HEK293T (cell line): Measurements from ENCODE around the gene TBC1D22A.
"Not testable (repeated sequence)": the region's sequence is repeated elsewhere in the genome, so short reads cannot be mapped to it uniquely, and the experiment has no call there.

ENCODE experiments used
- CTCF ChIA-PET: fragments of 350-600 bp; formaldehyde crosslinking; extraction: SDS; loops from one replicate; lab custom pipeline; 2021; ENCODE audit warnings: antibody characterized with exemption, inconsistent platforms; lab: Yijun Ruan, JAX
- POLR2A ChIA-PET: fragments of 350-600 bp; formaldehyde crosslinking; extraction: SDS; loops from one replicate; lab custom pipeline; 2020; ENCODE audit warnings: antibody characterized with exemption, inconsistent platforms; lab: Yijun Ruan, JAX
- DNase-seq: peaks from one replicate; pipeline ENCODE4 v3.0.0; 2012; ENCODE audit warnings: mixed read lengths; ENCODE audit errors: extremely low spot score
- ARNT ChIP-seq: fragments of 450-650 bp; IDR thresholded peaks from 2 replicates; pipeline ENCODE4 v1.6.1; 2017; ENCODE audit warnings: mild to moderate bottlenecking
- BHLHE40 ChIP-seq: fragments of 450-650 bp; IDR thresholded peaks from 2 replicates; pipeline ENCODE4 v1.6.1; 2016; ENCODE audit warnings: mild to moderate bottlenecking, moderate library complexity, borderline replicate concordance
- CTBP1 ChIP-seq: fragments of 450-650 bp; IDR thresholded peaks from 2 replicates; pipeline ENCODE4 v1.6.1; 2016; ENCODE audit warnings: borderline replicate concordance
- ELF4 ChIP-seq: fragments of 450-650 bp; IDR thresholded peaks from 2 replicates; pipeline ENCODE4 v1.6.1; 2017; ENCODE audit warnings: antibody characterized with exemption
- FOXA1 ChIP-seq: fragments of 450-650 bp; IDR thresholded peaks from 2 replicates; pipeline ENCODE4 v1.6.1; 2016; ENCODE audit warnings: mild to moderate bottlenecking
- FOXK2 ChIP-seq: fragments of 450-650 bp; IDR thresholded peaks from 2 replicates; pipeline ENCODE4 v1.6.1; 2016; ENCODE audit warnings: mild to moderate bottlenecking
- FOXM1 ChIP-seq: fragments of 450-650 bp; IDR thresholded peaks from 2 replicates; pipeline ENCODE4 v1.6.1; 2017; ENCODE audit warnings: mild to moderate bottlenecking, borderline replicate concordance
- HDGF ChIP-seq: fragments of 450-650 bp; IDR thresholded peaks from 2 replicates; pipeline ENCODE4 v1.6.1; 2017; ENCODE audit warnings: antibody characterized with exemption, borderline replicate concordance
- L3MBTL2 ChIP-seq: fragments of 450-650 bp; conservative IDR thresholded peaks from 2 replicates; pipeline ENCODE4 v1.6.1; 2016; ENCODE audit warnings: mild to moderate bottlenecking
- LEF1 ChIP-seq: fragments of 450-650 bp; IDR thresholded peaks from 2 replicates; pipeline ENCODE4 v1.6.1; 2017; ENCODE audit warnings: mild to moderate bottlenecking, borderline replicate concordance
- NFRKB ChIP-seq: fragments of 450-650 bp; IDR thresholded peaks from 2 replicates; pipeline ENCODE4 v1.6.1; 2016; ENCODE audit warnings: mild to moderate bottlenecking, moderate library complexity
- SP1 ChIP-seq: fragments of 450-650 bp; IDR thresholded peaks from 2 replicates; pipeline ENCODE4 v1.6.1; 2017
- SUZ12 ChIP-seq: fragments of 450-650 bp; IDR thresholded peaks from 2 replicates; pipeline ENCODE4 v1.6.1; 2016; ENCODE audit warnings: mild to moderate bottlenecking
- TARDBP ChIP-seq: fragments of 450-650 bp; IDR thresholded peaks from 2 replicates; pipeline ENCODE4 v1.6.1; 2016
- ZNF384 ChIP-seq: fragments of 450-650 bp; IDR thresholded peaks from 2 replicates; pipeline ENCODE4 v1.6.1; 2016
- TF ChIP-seq, protein P1 (sequence below): fragments of 450-650 bp; IDR thresholded peaks from 2 replicates; pipeline ENCODE4 v1.6.1; 2016

Gene TBC1D22A

DNA sequence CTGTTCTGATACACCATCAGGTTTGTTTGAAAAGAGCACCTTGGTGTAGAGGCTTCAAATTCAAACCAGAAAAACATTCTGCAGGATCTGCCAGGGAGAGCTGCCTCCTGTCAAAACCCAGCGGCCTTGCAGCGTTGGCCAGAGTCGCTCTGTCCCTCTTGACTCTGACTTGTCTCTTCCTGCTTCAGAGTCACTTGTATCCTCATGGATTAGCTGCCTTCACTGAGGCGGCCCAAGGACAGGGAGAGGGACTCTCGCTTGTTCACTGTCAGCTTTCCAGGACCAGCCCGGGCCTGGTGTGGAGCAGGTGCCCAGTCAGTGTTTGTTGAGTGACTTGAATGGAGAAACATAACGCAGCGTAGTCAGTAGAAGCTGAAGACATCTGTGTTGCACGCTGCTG lies 18.0 kb downstream of the TBC1D22A start:
- TF ChIP-seq SP1, result no peak
- DNase-seq, result no peak
- ChIA-PET POLR2A (interaction anchor here (1.7 kb wide), 1 partner anchor 18 kb away, joined by 8 read pairs; the partner anchor contains the start of gene TBC1D22A), CTCF (interaction anchor here (1.6 kb wide), 1 partner anchor 10 kb away, joined by 4 read pairs; no protein-coding TSS in a partner anchor)

DNA sequence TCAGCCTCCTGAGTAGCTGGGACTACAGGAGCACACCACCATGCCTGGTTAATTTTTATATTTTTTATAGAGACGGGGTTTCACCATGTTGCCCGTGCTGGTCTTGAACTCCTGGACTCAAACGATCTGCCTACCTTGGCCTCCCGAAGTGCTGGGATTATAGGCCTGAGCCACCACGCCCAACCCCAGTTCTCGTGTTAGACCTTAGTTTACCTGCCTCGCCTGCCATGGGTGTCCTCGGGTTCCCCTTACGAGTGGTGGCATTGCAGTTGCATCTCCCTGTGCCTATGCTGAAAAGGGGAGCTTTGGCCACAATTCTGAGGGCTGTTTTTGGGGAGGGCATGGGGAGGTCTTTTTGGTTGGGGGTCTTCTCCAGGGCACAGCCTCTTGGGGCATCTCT lies 18.8 kb downstream of the TBC1D22A start:
- no peak for DNase-seq
- TF ChIP-seq NFRKB (no peak), ELF4 (no peak), HDGF (no peak), FOXA1 (no peak), FOXM1 (no peak), L3MBTL2 (no peak)
- TF ChIP-seq, protein P1, sequence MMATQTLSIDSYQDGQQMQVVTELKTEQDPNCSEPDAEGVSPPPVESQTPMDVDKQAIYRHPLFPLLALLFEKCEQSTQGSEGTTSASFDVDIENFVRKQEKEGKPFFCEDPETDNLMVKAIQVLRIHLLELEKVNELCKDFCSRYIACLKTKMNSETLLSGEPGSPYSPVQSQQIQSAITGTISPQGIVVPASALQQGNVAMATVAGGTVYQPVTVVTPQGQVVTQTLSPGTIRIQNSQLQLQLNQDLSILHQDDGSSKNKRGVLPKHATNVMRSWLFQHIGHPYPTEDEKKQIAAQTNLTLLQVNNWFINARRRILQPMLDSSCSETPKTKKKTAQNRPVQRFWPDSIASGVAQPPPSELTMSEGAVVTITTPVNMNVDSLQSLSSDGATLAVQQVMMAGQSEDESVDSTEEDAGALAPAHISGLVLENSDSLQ, result no peak
- POLR2A ChIA-PET, result interaction anchor here (1.7 kb wide), 1 partner anchor 19 kb away, joined by 8 read pairs; the partner anchor contains the start of gene TBC1D22A
- CTCF ChIA-PET, result no interaction called here

DNA sequence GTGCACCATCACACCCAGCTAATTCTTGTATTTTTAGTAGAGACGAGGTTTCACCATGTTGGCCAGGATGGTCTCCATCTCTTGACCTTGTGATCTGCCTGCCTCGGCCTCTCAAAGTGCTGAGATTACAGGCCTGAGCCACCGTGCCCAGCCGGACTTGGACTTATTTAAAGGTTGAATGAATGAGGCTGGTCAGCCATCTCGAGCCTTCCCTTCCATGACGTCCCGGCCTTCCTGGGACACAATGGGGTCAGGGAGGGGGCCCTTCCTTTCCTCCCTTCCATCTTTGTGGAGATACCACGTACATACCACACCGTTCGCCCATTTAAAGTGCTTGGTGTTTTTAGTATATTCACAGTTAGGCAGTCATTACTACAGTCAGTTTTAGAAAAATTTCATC lies 19.8 kb downstream of the TBC1D22A start:
- CTCF ChIA-PET, POLR2A ChIA-PET, DNase-seq: not testable (repeated sequence)

DNA sequence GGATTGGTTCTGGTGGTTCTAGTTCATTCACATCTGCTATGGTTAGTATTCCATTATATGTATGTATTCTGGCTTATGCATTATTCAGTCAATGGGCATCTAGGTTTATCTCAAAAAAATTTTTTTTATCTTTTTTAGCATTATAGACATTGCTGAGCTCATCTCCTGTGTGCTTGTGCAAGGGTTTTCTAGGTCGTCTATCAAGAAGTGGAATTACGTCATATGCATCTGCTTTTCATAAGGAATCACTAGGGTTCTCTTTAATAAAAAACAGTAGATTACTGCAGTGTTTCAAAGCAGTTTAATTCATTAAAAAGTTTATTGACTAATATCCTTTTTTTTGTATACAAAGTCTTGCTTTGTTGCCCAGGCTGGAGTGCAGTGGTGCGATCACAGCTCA lies 21.3 kb downstream of the TBC1D22A start:
- DNase-seq, result no peak
- CTCF ChIA-PET, result no interaction called here
- no peak for TF ChIP-seq L3MBTL2
- no peak for TF ChIP-seq SP1
- TF ChIP-seq FOXM1, result no peak
- no peak for TF ChIP-seq HDGF
- no peak for TF ChIP-seq FOXK2
- no peak for TF ChIP-seq ARNT
- no peak for TF ChIP-seq TARDBP
- TF ChIP-seq CTBP1, result no peak
- no peak for TF ChIP-seq LEF1
- TF ChIP-seq ELF4, result no peak
- TF ChIP-seq, protein P1, result no peak
- TF ChIP-seq NFRKB, result no peak
- TF ChIP-seq ZNF384, result no peak
- no peak for TF ChIP-seq SUZ12
- POLR2A ChIA-PET, result no interaction called here

DNA sequence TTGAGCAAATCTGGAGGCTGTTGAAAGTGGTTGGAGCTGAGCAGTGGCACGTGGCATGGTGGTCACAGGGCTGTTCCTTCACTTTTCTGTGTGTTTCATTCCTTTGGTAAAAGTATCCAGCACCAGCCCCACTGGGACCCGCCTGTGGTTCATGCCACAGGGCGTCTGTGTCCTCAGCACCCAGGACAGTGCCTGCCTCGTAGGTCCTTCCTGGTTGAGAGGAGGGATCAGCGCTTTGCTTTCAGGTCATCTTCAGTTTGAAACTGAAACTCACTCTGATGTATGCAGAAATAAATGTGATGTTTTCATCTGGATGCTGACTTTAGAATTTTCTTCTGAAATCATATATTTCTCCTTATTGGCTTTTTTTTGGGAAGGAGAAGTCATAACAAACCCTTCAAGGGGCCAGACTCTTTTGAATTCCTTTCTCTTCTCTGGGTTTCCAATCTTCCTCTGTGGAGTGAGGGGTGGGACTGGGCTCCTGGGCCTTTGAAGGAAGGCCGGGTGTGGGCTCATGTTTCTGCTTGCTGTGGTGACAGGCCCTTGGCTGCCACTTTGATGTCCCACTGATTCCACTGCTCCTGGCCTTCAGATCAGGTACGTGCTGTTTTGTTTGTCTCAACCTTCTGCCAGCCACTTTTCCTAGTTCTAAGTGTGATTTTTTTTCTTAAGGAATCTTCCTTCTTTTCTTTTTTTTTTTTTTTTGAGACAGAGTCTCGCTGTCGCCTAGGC lies 26.2 kb downstream of the TBC1D22A start:
- no peak for DNase-seq
- CTCF ChIA-PET, result interaction anchor here (1.6 kb wide), 1 partner anchor 10 kb away, joined by 6 read pairs; no protein-coding TSS in a partner anchor
- POLR2A ChIA-PET, result interaction anchor here (1.4 kb wide), 1 partner anchor 26 kb away, joined by 3 read pairs; the partner anchor contains the start of gene TBC1D22A
- TF ChIP-seq LEF1 (no peak), BHLHE40 (no peak), FOXK2 (no peak), ZNF384 (no peak), FOXA1 (no peak), ARNT (no peak), SUZ12 (no peak), SP1 (no peak), NFRKB (no peak), L3MBTL2 (no peak), ELF4 (no peak), CTBP1 (no peak)
- TF ChIP-seq, protein P1, result no peak

DNA sequence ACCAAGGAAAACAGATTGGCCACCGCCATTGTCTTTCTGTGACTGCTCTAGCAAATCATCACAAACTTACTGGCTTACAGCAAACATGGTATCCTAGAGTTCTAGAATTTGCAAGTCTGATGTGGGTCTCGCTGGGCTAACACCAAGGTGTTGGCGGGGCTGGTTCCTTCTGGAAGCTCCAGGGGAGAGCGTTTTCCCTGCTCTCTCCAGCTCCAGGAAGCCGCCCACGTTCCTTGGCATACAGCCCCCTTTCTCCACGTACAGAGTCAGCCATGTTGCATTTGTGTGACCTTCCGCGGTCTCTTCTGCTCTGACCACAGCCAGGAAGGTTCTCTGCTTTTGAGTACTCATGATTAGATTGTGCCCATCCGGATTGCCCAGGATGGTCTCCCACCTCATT lies 27.5 kb downstream of the TBC1D22A start:
- POLR2A ChIA-PET, result no interaction called here
- CTCF ChIA-PET, result no interaction called here
- TF ChIP-seq, protein P1, result no peak
- TF ChIP-seq HDGF, result no peak
- TF ChIP-seq BHLHE40, result no peak
- no peak for TF ChIP-seq LEF1
- no peak for TF ChIP-seq SUZ12
- no peak for TF ChIP-seq NFRKB
- TF ChIP-seq ARNT, result no peak
- TF ChIP-seq FOXK2, result no peak
- TF ChIP-seq FOXM1, result no peak
- no peak for TF ChIP-seq CTBP1
- no peak for TF ChIP-seq SP1
- TF ChIP-seq FOXA1, result no peak
- no peak for TF ChIP-seq ZNF384
- DNase-seq, result no peak
